Measurements from ENCODE around the gene SLC22A2. TPM values are rescaled to one million over a fixed set of nuclear protein-coding genes. Genes with fewer than 3 reads are reported as not detected.

Gene SLC22A2
- total RNA-seq, 4 donors from 2014 or later: not detected

DNA sequence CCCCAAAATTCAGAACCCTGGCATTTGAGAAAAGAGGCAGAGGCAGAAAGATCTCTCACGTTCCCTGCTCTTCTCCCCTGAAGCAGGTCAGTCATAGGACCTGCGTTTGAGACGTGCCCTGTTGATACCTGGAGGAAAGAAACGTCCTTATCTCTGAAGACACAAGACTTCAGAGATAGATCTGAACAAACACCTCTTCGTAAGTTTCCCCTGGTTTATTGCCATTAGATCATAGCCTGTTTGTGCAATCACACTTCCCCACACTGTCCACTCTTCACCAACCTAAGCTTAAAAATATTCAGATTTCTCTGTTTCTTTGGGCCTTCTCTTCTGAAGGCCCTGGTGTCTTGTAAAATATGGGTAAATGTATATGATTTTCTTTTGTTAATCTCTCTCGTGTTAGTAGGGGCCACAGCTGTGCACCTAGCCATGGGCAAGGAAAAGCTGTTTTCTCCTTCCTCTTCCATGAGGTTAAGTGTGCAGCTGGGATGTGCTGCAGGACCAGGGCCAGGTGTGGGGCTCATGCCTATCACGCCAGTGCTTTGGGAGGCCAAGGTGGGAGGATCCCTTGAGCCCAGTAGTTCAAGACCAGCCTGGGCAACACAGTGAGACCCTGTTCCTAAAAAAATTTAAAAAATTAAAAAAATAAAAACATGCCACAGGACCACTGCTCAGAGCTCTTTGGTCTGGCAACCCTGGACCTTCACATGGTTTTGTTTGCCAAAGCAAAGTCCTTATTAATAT, 4.7 kb upstream of the SLC22A2 start:
- Histone ChIP-seq H3K27me3 (no peaks in the 10 kb centered on the region), H3K36me3 (no peaks in the 10 kb centered on the region), H3K27ac (no peak overlapping the region), H3K4me1 (no peaks in the 10 kb centered on the region), H3K4me3 (no peak overlapping the region), H3K9me3 (no peaks in the 10 kb centered on the region)
- no peak for DNase-seq
- intact Hi-C loops (cut with DNase I): no loop called here
- TF ChIP-seq, protein P1, sequence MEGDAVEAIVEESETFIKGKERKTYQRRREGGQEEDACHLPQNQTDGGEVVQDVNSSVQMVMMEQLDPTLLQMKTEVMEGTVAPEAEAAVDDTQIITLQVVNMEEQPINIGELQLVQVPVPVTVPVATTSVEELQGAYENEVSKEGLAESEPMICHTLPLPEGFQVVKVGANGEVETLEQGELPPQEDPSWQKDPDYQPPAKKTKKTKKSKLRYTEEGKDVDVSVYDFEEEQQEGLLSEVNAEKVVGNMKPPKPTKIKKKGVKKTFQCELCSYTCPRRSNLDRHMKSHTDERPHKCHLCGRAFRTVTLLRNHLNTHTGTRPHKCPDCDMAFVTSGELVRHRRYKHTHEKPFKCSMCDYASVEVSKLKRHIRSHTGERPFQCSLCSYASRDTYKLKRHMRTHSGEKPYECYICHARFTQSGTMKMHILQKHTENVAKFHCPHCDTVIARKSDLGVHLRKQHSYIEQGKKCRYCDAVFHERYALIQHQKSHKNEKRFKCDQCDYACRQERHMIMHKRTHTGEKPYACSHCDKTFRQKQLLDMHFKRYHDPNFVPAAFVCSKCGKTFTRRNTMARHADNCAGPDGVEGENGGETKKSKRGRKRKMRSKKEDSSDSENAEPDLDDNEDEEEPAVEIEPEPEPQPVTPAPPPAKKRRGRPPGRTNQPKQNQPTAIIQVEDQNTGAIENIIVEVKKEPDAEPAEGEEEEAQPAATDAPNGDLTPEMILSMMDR (IDR thresholded peaks at IDR 0.05): no peak
- no peak for TF ChIP-seq POLR2A (IDR thresholded peaks at IDR 0.05)
- WGBS, 2 donors: 70 to 71% methylated on average over 7 of the region's 7 CpGs

DNA sequence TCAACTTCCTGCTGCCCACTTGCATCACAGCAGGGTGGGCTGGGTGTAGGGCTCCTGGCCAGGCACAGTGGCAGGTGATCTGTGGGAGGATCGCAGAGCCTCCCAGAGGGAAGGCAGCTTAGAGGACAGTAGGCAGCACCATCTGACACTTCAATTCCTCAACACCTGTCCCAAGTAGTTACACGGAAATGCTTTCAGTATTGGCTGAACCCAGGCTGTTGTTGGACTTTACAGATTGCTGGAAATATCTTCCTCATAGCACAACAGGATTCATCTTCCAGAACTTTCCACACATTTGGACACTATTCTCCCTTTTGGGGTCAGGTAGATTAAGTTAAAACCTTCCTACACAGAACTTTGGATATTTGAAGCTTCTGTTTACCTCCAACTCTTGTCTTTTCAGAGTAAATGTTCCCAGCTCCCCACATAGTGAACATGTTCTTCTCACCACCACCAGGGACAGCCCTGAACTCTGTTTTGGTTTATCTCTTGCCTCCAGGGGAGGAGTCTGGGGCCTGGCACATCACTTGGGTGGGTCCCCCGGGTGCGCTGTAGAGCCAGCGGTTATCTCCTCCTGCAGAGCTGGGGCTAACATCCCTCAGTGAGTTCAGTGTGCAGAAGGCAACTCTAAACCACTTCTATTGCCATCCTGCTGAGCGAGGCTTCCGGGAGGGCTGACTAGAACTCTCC, 3.5 kb upstream of the SLC22A2 start:
- no peak for TF ChIP-seq POLR2A (IDR thresholded peaks at IDR 0.05)
- TF ChIP-seq, protein P1 (IDR thresholded peaks at IDR 0.05): no peak
- no peaks in the 10 kb centered on the region for H3K36me3 ChIP-seq

DNA sequence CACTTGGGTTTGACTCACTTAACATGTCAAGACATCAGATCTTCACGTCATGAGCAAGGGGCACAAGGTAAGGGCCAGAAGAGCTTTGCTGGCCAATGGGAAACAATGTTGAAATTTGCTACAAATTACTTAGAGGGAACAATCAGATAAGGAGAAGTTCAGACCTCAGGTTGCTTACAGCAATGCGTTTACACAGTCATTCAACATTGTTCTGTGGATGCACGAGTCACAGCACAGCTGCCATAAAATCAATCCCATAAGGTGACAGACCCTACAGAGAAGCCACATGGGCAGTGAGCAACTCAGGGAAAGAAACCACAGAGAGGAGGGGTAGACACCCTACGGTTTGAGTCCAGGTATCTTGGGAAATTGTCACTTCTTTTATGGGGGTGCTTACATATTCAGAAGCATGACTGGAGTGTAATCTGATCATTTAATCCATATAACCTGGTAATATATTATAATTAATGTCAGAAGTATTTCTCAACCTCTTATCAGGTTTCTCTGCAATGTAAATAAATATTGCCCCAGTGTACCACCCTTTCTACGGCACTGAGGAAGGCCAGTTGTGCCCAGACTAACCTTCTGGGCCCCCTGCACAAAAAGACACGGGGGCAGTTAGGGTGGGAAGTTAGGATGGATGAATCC, 2.3 kb upstream of the SLC22A2 start:
- no peak overlapping the region for H3K4me3 ChIP-seq
- H3K36me3 ChIP-seq: no peaks in the 10 kb centered on the region
- no peak for DNase-seq
- no peaks in the 10 kb centered on the region for H3K27me3 ChIP-seq
- intact Hi-C loops (cut with DNase I): no loop called here
- no peaks in the 10 kb centered on the region for H3K9me3 ChIP-seq
- TF ChIP-seq, protein P1 (IDR thresholded peaks at IDR 0.05): no peak
- H3K27ac ChIP-seq: no peak overlapping the region
- no peaks in the 10 kb centered on the region for H3K4me1 ChIP-seq
- WGBS, 2 donors: 53 to 57% methylated on average over 6 of the region's 6 CpGs

More for the DNA sequence above, 3.5 kb upstream of the SLC22A2 start:
- no peak overlapping the region for H3K27ac ChIP-seq
- DNase-seq: no peak
- intact Hi-C loops (cut with DNase I): no loop called here
- 77 to 82% methylated on average over 6 to 7 of the region's 7 CpGs for WGBS, 2 donors
- H3K4me1 ChIP-seq: no peaks in the 10 kb centered on the region
- no peaks in the 10 kb centered on the region for H3K27me3 ChIP-seq
- H3K4me3 ChIP-seq: no peak overlapping the region
- no peaks in the 10 kb centered on the region for H3K9me3 ChIP-seq

DNA sequence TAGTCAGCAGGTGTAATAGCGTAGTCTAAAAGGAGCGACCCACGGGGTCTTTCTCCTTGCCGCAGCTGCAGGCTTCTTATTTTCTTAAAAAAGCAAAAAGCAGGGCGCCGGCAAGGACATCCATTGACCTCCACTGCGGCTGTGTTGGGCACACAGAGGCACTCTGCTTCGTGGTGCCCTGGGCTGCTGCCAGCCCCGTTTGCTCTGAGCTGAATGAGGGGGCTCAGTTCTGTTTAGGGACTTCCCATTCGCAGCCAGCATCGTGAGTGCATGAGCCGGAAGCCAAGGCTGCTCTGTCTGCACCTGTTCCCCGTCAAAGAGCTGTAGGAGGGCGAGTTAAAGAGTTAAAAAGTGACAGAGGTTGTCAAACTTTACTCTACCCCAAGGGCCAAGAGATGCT, 1.7 kb upstream of the SLC22A2 start:
- Histone ChIP-seq H3K4me3 (no peak overlapping the region), H3K27me3 (no peaks in the 10 kb centered on the region), H3K4me1 (no peaks in the 10 kb centered on the region), H3K9me3 (no peaks in the 10 kb centered on the region), H3K36me3 (no peaks in the 10 kb centered on the region), H3K27ac (no peak overlapping the region)
- intact Hi-C loops (cut with DNase I): no loop called here
- TF ChIP-seq, protein P1 (IDR thresholded peaks at IDR 0.05): no peak
- TF ChIP-seq POLR2A (IDR thresholded peaks at IDR 0.05): no peak
- WGBS, 2 donors: 60 to 82% methylated on average over 9 to 13 of the region's 14 CpGs
- no peak for DNase-seq

DNA sequence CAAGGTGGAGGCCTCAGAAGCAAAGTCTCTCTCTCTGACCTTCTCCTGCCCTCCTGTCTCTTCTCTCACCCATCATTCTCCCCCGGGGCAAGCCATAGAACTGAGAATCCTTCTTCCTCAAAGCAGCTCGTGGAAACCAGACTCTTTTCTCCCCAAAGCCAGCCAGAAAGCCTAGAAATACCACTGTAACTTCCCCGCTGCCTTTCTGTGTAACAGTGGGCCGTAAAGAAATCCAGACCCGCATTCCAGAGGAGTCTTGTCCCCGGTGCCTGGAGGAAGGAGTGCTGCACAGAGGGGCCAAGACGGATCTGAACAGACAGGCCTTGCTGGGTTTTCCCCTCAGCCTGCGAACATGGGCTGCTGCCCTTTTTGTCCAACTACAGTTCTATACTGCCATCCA, 977 bp upstream of the SLC22A2 start:
- H3K27ac ChIP-seq: no peak overlapping the region
- TF ChIP-seq, protein P1 (IDR thresholded peaks at IDR 0.05): no peak
- no peak for TF ChIP-seq POLR2A (IDR thresholded peaks at IDR 0.05)
- H3K36me3 ChIP-seq: no peaks in the 10 kb centered on the region
- intact Hi-C loops (cut with DNase I): no loop called here
- peaks cover 0 to 3% (median 0%) of the 10 kb centered on the region in 3 donors for H3K4me1 ChIP-seq
- no peaks in the 10 kb centered on the region for H3K9me3 ChIP-seq
- WGBS, 2 donors: 16 to 24% methylated on average over 8 of the region's 8 CpGs
- no peak for DNase-seq
- H3K4me3 ChIP-seq: no peak overlapping the region
- no peaks in the 10 kb centered on the region for H3K27me3 ChIP-seq
